Ramos (cell line): ENCODE results near the gene EIF5B.

Experiments
- in situ Hi-C: fragments of 300-500 bp; cut with MboI; formaldehyde crosslinking; loops from one replicate; pipeline ENCODE4 v1.14.3; 2022; ENCODE audit warnings: low sequenced_read_pairs; ENCODE audit not compliant: unreplicated experiment

EIF5B gene

DNA sequence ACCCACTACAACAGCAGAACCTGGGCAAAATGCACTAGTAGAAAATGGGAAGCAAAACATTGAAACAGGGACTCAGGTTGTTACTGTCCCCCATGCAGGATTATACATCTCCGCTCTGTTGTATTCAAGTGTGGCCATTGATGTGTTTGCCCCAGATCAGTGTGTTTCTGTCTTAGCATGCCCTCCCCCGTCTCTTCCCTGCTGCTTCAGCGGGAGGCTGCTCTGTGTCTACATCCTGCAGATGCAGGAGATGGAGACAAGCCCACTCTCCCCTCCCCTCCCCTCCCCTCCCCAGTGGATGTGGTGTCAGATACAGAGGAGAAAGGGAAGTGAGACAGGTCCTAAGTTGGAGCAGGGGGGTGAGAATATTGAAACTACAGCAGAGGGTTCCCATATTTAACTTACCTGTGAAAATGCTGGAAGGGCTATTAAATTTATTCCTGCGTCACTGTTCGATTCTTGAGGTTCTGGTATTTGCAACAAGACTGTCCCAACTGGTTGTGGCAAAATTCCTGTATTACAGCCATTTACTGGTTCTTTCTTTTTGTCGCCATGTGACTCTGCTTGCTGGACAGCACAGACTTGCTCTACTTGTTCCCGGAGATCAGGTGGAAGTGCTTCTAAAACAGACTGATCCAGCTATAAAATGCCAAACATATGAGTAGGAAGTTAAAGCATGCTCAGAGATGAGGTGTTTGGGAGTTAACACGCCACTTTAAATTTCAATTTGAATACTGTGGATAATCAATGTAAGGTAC lies 67.0 kb downstream of the EIF5B start:
- in situ Hi-C loops = no loop called here

DNA sequence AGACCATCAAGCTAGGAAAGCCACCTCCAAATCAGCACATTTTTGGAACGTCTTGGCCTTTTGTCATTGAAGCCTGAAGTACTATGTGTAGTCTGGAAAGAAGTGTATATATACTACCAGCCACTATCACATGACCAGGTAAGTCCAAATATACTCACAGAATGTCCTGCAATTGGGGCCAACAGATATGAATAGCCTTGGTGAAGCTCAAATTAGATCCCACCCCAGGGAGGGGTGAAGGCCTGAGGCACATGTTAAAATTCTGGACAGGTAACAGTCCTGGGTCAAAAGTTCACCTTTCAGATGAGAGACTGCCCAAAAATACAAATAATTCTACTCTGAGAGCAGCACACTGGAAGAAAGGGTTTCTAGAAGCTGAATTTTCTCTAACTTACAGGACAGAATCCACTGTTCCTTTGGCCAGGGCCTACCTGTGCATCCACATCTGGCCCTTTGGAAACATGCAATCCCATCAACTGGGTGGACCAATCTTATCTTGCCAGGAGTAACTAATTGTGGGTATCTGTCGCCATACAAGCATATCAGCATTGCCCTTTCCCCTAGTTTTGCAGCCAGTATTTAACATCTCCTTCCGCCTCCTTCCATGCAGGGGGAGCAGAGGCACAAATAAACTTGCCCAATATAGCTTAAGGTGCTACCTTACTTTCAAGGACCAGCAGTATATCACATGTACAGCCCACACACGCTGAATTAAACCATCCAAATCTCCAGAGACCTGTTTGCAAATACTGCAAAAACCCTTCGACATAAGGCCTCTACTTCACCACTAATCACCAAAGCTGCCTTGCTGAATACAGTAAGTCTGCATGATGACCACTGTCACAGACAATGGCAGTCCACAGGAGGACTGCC lies 67.8 kb downstream of the EIF5B start:
- in situ Hi-C loops = no loop called here

DNA sequence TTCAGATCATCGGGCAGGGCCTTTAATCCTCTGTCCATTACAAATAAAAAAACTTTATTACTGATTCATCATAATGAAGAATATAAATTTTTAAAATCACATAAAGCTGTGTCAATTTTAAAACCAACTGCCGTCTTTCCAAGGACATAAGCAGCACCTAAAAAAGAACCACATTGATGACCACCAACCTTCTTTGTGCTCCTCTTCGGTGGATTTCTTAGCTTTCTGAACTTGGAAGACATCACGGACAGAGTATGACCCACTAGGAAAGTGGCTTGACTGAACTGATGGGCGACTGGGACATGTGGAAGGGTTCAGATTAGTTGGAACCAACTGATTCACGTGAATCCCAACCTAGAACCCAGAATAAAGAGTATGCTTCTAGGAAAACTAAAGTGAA lies 68.9 kb downstream of the EIF5B start:
- in situ Hi-C loops = no loop called here

DNA sequence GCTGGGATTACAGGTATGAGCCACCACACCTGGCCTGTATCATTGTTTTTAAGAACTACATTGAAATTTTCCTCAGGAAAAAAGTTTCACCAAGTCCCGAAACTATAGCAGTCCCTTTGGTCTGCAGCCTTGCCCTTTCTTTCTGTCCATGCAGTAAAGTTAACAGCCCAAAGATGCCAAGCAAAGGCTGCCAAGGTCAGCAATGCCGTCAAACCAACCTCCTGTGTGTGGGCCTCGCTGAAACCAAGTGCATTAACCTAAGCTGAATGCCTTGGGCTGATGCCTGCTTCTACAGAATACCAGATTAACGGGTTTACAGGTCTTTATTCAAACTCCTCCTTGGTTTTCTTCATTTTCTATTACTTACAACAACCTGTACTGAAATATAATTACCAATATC lies 73.1 kb downstream of the EIF5B start:
- in situ Hi-C loops = no loop called here

DNA sequence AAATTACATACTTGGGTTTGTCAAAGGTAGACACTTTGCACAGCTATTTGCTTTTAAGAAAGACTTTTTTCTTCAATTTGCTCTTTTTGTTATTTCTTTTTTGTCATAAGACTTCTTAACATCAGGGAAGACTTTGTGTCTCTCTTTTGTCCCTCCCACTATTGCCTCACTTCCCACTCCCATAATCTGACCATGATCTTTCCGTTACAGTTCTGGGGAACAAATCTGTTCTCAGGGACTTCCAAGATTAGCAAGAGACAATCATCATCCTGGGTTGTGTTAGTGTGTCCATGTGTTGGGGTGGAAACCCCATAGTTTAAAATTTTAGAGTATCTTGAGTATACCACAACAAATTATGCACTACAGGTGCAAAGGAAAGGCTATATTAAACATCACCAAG lies 77.4 kb downstream of the EIF5B start:
- in situ Hi-C loops = no loop called here

DNA sequence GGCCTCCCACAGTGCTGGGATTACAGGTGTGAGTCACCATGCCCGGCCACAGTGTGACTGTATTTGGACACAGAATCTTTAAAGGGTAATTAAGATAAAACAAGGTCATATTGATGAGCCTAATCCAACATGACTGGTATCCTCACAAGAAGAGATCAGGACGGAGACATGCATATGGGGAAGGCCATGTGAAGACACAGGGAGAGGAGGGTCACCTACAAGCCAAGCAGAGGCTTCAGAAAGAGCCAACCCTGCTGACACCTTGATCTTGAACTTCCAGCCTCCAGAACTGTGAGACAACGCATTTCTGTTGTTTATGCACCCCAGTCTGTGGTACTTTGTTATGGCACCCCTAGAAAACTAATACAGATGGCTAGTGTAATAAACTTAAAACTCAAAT lies 80.2 kb downstream of the EIF5B start:
- in situ Hi-C loops = no loop called here

DNA sequence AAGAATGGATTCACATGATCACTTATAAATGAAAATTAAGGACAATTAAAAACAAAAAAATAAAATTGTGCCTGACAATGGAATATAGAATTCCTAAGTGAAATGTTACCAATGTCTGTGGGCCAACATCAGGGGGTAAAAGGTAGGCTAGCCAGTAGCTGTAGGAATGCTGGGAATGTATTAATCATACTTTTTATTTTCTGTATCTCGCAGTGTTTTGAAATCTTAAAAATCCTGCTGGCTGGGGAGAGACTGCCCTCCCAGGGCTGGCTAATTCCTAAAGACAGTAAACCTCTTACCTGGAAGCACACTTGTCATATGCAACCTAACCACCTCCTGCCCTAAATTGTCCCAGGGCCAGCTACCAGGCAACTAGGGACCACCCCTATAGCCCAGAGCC lies 82.8 kb downstream of the EIF5B start:
- in situ Hi-C loops = no loop called here

DNA sequence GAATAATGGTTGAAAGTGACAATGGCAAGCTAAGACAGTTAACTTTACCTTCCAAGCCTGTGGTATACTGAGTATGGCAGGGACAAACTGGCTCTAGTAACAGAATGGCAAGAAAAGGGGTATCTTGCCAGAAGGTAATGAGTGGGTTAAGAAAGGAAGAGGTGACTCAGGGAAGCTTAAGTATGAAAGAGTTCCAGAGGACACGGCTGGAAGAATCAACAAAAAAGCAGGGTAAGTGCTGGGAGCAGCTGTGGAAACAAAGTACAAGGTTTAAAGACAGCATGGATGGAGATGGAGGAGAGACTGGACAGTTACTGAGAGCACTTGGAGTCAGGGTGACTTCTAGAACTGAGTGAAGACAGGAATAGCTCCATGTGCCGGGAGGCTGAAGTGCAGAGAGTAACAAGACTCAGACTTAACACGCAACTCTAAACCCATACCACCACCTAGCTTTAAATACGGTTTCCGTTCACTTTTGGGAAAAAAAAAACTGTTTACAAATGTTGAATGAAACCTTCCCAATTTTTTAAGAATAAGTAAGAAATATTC lies 83.6 kb downstream of the EIF5B start:
- in situ Hi-C loops = no loop called here

DNA sequence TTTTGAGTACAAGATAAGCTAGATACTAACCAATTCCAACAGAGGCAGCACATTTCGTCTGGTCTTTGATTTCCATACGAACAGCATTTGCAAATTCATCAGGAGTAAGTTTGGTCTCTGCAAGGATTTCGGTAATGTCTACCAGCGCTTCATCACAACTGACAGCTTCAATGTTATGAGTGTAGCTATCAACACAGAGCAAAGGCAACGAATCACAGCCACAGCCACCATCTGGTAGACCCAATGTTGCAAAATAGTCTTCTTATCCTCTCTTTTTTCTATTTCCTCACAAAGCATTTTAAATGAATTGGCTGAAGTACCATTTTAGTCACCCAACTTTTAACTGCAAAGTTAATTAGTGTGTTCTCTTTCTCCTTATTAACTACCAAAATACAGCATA lies 84.3 kb downstream of the EIF5B start:
- in situ Hi-C loops = no loop called here

DNA sequence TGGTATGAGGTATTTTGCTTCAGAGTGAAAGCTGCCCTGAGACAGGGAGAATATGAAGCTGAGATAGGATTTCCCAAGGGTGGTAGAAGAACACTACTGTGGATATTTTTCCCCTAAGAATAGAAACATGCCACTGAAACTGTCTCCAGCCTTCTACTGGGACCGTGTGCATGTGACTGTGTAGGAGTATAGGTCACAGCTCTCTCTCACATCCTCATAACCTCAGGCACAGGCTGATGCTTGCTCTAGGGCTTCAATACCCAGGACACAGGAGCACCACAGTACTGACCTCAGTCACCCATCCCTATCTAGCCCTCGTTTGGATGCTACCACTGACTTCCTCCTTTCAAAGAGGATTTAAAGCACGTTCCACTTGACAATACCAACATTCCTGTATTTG lies 85.4 kb downstream of the EIF5B start:
- in situ Hi-C loops = no loop called here

DNA sequence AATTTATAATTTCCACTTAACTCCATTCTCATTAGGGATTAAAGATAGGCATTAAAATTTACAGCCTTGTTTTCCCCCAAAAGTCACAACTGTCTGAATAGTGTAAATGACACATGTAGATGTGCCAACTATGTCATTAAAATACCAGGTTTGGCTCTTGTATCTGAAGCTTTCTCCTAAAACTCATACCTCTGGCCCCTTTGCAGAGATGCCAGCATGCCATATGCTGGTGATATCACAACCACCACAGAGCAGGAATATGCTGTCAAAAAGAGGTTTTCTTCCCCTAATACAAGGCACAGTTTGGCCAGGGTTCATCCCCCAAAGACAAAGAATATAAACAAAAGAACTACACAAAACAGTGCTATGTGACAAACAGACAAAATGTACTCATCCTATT lies 87.2 kb downstream of the EIF5B start:
- in situ Hi-C loops = no loop called here

DNA sequence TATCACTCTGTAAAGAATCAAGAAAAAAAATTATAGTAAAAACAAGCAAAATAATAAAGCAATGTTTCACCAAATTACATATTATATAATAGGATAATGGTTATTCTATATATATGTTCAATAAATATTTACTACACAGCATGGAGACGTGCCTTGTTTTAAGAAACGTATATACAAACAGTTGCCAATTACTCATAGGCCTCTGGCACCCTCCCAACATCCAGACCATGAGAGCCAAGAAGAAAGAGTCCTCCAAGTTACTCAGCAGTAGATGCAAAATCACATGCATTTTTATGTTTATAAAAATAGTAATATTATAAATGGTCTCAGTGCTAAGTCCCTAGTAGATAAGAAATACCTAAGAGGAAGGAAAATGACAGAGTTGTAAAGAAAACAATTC lies 87.8 kb downstream of the EIF5B start:
- in situ Hi-C loops = no loop called here

DNA sequence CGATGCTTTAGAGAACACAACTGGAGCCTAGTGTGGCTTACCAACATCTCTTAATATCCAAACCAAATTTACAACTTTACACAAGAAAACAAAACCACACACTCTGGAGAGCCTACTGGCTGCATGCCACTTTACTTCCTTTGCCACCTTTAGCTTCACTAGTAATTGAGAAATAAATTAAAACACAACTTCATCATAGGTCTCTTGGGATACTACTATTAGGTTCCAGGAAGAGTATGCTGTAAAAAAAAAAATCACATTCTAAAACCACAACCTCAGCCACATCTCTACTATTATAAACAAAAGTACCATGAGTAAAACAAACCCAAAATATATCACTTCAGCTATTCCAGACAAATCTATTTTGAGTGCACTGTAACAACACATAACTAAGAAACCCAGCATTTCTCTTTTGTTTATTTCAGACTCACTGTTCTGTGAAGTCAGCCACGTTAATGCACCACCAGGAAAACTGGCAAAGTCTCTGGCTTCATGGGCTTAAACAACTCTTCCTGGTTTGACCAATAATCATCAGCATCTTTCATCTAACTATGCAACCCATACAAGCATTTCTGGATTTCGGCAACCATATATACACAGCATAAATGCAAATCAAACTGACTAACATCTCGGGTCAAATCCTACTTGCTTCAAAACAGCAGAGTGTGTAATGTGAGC lies 93.6 kb downstream of the EIF5B start:
- in situ Hi-C loops = no loop called here

DNA sequence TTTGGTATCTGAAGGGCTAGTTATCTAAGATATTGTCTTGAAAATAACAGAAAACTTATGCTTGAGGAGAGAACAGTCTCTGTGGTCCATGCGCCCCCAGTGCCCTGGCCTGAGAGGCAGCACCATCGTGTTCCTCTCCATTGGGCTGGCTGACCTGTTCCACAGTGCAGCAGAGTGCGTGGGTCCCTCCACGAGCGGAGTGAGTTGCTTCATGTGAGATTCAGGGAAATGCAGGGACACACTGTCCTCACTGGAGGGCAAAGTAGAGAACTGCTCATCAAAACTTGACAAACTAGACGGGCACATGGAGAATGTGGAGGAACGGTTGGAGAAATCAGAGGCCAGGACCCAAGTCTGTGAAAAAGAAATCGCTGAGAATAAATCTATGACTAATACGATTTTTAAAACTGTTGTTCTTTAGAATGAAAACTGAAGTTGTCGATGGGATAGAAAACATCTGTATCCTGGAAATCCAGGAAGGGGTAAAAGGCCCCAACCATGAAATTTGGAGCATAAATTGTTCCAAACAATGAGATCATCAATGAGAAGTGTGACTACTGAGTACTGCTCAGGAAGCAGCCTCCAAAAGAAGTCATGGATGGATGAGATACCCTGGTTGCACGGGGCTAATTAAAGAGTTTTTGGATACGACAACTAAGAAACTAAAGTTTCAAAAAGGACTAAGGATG lies 94.5 kb downstream of the EIF5B start:
- in situ Hi-C loops = no loop called here

DNA sequence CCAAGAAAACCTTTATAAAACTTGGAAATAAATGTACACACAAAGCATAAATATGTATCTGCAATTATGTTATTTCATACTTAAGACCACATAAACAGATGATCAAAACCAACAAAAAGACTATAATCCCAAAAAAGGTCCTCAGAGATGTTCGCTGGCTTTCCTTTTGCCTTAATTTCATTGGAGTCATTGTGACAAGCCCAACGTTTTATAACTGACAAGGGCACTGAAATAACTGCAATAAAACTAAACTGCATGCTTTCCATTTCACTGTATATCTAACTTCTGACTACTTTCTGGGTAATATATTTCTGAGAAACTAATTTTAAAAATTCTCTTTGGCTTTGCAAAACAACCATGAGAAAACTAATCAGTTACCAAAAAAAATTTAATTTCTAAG lies 96.2 kb downstream of the EIF5B start:
- in situ Hi-C loops = no loop called here

DNA sequence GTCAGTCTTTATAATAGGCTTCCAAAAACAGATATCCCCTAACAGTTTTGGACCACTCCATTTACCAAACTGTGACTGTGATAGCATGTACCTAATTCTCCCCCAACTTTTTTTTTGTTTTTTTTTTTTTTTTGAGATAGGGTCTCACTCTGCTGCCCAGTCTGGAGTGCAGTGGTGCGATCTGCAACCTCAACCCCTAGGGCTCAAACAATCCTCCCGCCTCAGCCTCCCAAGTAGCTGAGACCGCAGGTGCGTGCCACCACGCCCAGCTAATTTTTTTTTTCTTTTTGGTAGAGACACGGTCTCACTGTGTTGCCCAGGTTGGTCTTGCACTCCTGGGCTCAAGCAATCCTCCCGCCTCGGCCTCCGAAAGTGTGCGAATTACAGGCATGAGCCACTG lies 99.7 kb downstream of the EIF5B start:
- in situ Hi-C loops = no loop called here

DNA sequence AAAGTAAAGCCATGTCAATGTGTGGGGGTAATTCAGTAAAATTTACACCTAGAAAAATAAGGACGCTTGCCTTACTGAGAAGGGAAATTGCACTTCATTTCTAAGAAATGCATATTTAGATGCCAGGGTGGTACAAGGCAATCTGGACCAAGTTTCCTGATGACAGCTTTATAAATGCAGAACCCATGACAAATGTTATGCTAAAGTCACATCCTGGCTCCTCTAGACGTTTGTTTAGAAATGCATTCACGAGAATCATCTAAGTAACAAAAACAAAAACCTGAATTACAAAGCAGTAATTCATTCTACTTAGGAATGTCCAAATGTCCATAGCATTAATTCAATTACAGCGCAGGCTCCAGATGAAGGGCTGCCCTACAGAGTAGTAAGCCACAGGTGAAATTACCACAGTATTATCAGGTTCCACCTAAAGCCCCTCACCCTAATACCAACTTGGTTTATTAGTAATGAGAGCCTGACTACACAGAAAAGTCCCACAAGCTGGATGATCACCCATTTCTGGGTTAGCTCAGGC lies 102.8 kb downstream of the EIF5B start:
- in situ Hi-C loops = no loop called here

DNA sequence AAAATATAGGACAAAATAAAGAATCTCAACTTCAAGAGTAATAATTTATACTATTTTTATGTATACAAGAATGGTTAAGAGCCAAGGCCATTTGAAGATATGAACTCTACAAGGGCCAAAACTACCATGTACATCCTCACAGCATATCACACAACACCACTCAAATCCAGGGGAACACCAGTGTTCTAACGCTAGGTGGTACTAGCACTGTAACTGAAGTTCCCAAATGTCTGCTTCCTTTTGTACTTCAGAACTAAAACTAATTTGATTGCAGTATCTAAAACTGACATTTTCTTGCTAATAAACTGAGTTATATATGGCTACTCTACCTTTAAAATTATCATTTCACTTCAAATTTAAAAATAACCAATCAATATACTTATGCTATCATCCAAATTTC lies 105.6 kb downstream of the EIF5B start:
- in situ Hi-C loops = no loop called here

DNA sequence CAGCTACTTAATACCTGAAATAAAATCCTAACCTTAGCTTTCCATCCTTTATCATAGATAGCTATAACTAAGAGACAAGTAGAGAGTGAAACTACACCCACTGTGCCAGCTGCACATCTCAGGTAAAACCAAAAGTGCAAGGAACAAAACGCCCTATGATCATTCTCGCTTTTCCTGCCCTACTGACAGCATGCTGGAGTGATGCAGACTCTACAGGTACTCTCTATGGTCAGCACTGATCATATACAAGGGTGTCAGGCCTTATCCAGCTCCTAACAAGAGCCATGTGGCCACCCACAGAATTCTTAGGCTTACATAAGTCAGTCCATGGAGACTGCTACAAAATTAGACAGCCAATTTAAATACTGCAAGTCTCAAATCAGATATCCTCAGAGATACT lies 107.0 kb downstream of the EIF5B start:
- in situ Hi-C loops = no loop called here

DNA sequence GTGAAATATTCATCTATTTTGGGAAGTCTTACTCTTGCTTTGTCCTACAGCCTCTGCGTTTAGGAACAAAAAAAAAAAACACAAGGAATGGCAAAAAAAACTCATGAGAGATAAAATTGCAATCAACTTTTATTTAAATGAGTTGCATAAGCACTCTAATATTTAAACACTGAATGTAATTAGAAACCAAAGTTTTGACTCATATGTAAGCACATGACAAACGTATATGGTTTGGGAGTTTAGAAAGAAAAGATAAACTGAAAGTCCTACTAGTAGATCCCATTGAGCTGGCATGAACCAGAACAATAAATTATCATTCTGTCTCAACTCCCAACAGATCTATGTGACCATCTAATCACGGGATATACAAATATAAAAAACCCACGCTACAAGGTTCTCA lies 107.9 kb downstream of the EIF5B start:
- in situ Hi-C loops = no loop called here
